ENCODE measurements around the gene HDAC11.

HDAC11 gene

GRCh38 chr3:13547591-13548371 lies 67.7 kb downstream of the HDAC11 start:
- DNase-seq (ENCODE audit: extremely low spot score) = no peak
- ChIA-PET CTCF (no interaction called here), POLR2A (no interaction called here)
- no peak for TF ChIP-seq CTCF (IDR thresholded peaks at IDR 0.05; ENCODE audit: control extremely low read depth, extremely low read depth, low read depth, missing control alignments)

GRCh38 chr3:13548696-13549622 lies 68.9 kb downstream of the HDAC11 start, which contains the start of gene FBLN2:
TSS of gene FBLN2 (plus strand) at chr3:13549125. CDS start at chr3:13570356, 21,231 bp downstream.
- no peak for DNase-seq (ENCODE audit: extremely low spot score)
- ChIA-PET POLR2A (no interaction called here), CTCF (no interaction called here)
- no peak for TF ChIP-seq CTCF (IDR thresholded peaks at IDR 0.05; ENCODE audit: control extremely low read depth, extremely low read depth, low read depth, missing control alignments)

- no peak for TF ChIP-seq CTCF (IDR thresholded peaks at IDR 0.05; ENCODE audit: control extremely low read depth, extremely low read depth, low read depth, missing control alignments)
- POLR2A ChIA-PET = no interaction called here
- DNase-seq (ENCODE audit: extremely low spot score) = no peak
- CTCF ChIA-PET = no interaction called here
These were observed 69.7 kb downstream of the HDAC11 start for GRCh38 chr3:13549623-13550422.

GRCh38 chr3:13550423-13550690 lies 70.3 kb downstream of the HDAC11 start:
- CTCF ChIA-PET = no interaction called here
- no peak for DNase-seq (ENCODE audit: extremely low spot score)
- POLR2A ChIA-PET = no interaction called here
- no peak for TF ChIP-seq CTCF (IDR thresholded peaks at IDR 0.05; ENCODE audit: control extremely low read depth, extremely low read depth, low read depth, missing control alignments)

GRCh38 chr3:13550791-13551360 lies 70.8 kb downstream of the HDAC11 start:
- no peak for TF ChIP-seq CTCF (IDR thresholded peaks at IDR 0.05; ENCODE audit: control extremely low read depth, extremely low read depth, low read depth, missing control alignments)
- ChIA-PET CTCF (interaction anchor here (1.4 kb wide), 1 partner anchor 106 kb away, joined by 3 read pairs; no protein-coding TSS in a partner anchor), POLR2A (no interaction called here)
- no peak for DNase-seq (ENCODE audit: extremely low spot score)

Data from GM10248 (cell line).